ENCODE results near the gene CASZ1. TPM values are rescaled to one million over a fixed set of nuclear protein-coding genes. Genes with fewer than 3 reads are reported as not detected.

The CASZ1 gene
- polyA plus RNA-seq, 4 donors: 14.1 to 24.5 (median 19.9) TPM

- DNase-seq (ENCODE audit: low read depth in 4 of 4, low spot score in 3 of 4): no peak
Observed at GRCh38 chr1:10631811-10632593, 164.4 kb downstream of the CASZ1 start.

GRCh38 chr1:10631121-10631810, 165.2 kb downstream of the CASZ1 start:
- DNase-seq (ENCODE audit: low read depth in 4 of 4, low spot score in 3 of 4): no peak

GRCh38 chr1:10630661-10631120, 165.8 kb downstream of the CASZ1 start:
- DNase-seq (ENCODE audit: low read depth in 4 of 4, low spot score in 3 of 4): no peak

- DNase-seq (ENCODE audit: low read depth in 4 of 4, low spot score in 3 of 4): no peak
Observed at GRCh38 chr1:10629816-10630571, 166.5 kb downstream of the CASZ1 start.

- no peak for DNase-seq (ENCODE audit: low read depth in 4 of 4, low spot score in 3 of 4)
Observed at GRCh38 chr1:10629091-10629815, 167.2 kb downstream of the CASZ1 start.

GRCh38 chr1:10628685-10629084, 167.8 kb downstream of the CASZ1 start:
- no peak for DNase-seq (ENCODE audit: low read depth in 4 of 4, low spot score in 3 of 4)

- no peak for DNase-seq (ENCODE audit: low read depth in 4 of 4, low spot score in 3 of 4)
Observed at GRCh38 chr1:10626791-10627410, 169.5 kb downstream of the CASZ1 start.

GRCh38 chr1:10626131-10626731, 170.2 kb downstream of the CASZ1 start:
- no peak for DNase-seq (ENCODE audit: low read depth in 4 of 4, low spot score in 3 of 4)

- no peak for DNase-seq (ENCODE audit: low read depth in 4 of 4, low spot score in 3 of 4)
Observed at GRCh38 chr1:10625554-10625953, 170.9 kb downstream of the CASZ1 start.

- no peak for DNase-seq (ENCODE audit: low read depth in 4 of 4, low spot score in 3 of 4)
Observed at GRCh38 chr1:10625076-10625475, 171.4 kb downstream of the CASZ1 start.

GRCh38 chr1:10624256-10625050, 172.0 kb downstream of the CASZ1 start:
- no peak for DNase-seq (ENCODE audit: low read depth in 4 of 4, low spot score in 3 of 4)

GRCh38 chr1:10623686-10624145, 172.7 kb downstream of the CASZ1 start:
- DNase-seq (ENCODE audit: low read depth in 4 of 4, low spot score in 3 of 4): no peak

- no peak for DNase-seq (ENCODE audit: low read depth in 4 of 4, low spot score in 3 of 4)
Observed at GRCh38 chr1:10622910-10623685, 173.3 kb downstream of the CASZ1 start.

GRCh38 chr1:10621906-10622305, 174.5 kb downstream of the CASZ1 start:
- no peak for DNase-seq (ENCODE audit: low read depth in 4 of 4, low spot score in 3 of 4)

GRCh38 chr1:10620776-10621175, 175.7 kb downstream of the CASZ1 start:
- DNase-seq (ENCODE audit: low read depth in 4 of 4, low spot score in 3 of 4): no peak

GRCh38 chr1:10617931-10618885, 178.2 kb downstream of the CASZ1 start:
- no peak for DNase-seq (ENCODE audit: low read depth in 4 of 4, low spot score in 3 of 4)

- no peak for DNase-seq (ENCODE audit: low read depth in 4 of 4, low spot score in 3 of 4)
Observed at GRCh38 chr1:10617318-10617717, 179.1 kb downstream of the CASZ1 start.
